ENCODE results near the gene SAMD4A. TPM values are rescaled to one million over a fixed set of nuclear protein-coding genes. Genes with fewer than 3 reads are reported as not detected.

The SAMD4A gene
- polyA plus RNA-seq, 3 donors = 3.2 to 8.6 (median 4.2) TPM

GRCh38 chr14:54692284-54692772 is 125.4 kb downstream of the SAMD4A start:
- Histone ChIP-seq H3K9me3 (replicated peaks in 1 of 2; ENCODE audit: control insufficient read depth in 1 of 2, insufficient read depth in 1 of 2, low read length in 2 of 2) (no peaks in the 10 kb centered on the region), H3K79me2 (ENCODE audit: insufficient read depth, low read length) (no peaks in the 10 kb centered on the region), H3K4me3 (replicated peaks in 1 of 3; ENCODE audit: low read depth in 2 of 3, low read length in 3 of 3) (no peak overlapping the region), H3K27me3 (ENCODE audit: control insufficient read depth in 2 of 2, insufficient read depth in 2 of 2, low read length in 2 of 2) (no peaks in the 10 kb centered on the region), H3K27ac (ENCODE audit: low read depth in 1 of 2, low read length in 2 of 2) (peak overlapping the region in 1 of 2 donors; percentile 43), H3K4me1 (ENCODE audit: control insufficient read depth in 1 of 2, insufficient read depth in 2 of 2, low read length in 2 of 2) (peaks cover 12% of the 10 kb centered on the region in 2 donors), H3K36me3 (replicated peaks in 1 of 2; ENCODE audit: control insufficient read depth in 1 of 2, insufficient read depth in 2 of 2, low read length in 2 of 2) (no peaks in the 10 kb centered on the region), H2AFZ (ENCODE audit: insufficient read depth, low read depth, low read length, poor library complexity, severe bottlenecking) (no peak overlapping the region), H4K20me1 (ENCODE audit: insufficient read depth, low read length) (no peaks in the 10 kb centered on the region), H3K9ac (ENCODE audit: insufficient read depth, low read length, poor library complexity, severe bottlenecking) (no peak overlapping the region), H3K4me2 (replicated peaks; ENCODE audit: extremely low read depth, low read length, poor library complexity, severe bottlenecking) (peak overlapping the region; percentile 3)
- Mint-ChIP-seq H3K4me1 (peaks cover 11% of the 10 kb centered on the region), H3K36me3 (no peaks in the 10 kb centered on the region), H3K27ac (peak overlapping the region in 5 of 7 donors; percentile 5 to 86 (median 47)), H3K27me3 (ENCODE audit: low read depth in 3 of 3) (peaks cover 0 to 4% (median 2%) of the 10 kb centered on the region in 3 donors), H3K9me3 (peaks cover 0 to 6% (median 2%) of the 10 kb centered on the region in 7 donors), H3K4me3 (peak overlapping the region in 1 of 2 donors; percentile 8)
- intact Hi-C loops (cut with micrococcal nuclease) = no loop called here
- DNase-seq = no peak
- TF ChIP-seq CTCF (IDR thresholded peaks at IDR 0.05) = no peak
- WGBS (ENCODE audit: insufficient coverage) = 94% methylated on average over 2 of the region's 6 CpGs

- WGBS (ENCODE audit: insufficient coverage) = 96% methylated on average over 4 of the region's 4 CpGs
- no peak overlapping the region for H3K4me3 Mint-ChIP-seq
- intact Hi-C loops (cut with micrococcal nuclease) = no loop called here
Observed at GRCh38 chr14:54693761-54694160, 126.8 kb downstream of the SAMD4A start.

More at GRCh38 chr14:54693761-54694160, 126.8 kb downstream of the SAMD4A start:
- H3K27ac ChIP-seq (ENCODE audit: low read depth in 1 of 2, low read length in 2 of 2) = no peak overlapping the region
- Mint-ChIP-seq H3K36me3 (no peaks in the 10 kb centered on the region), H3K27ac (no peak overlapping the region), H3K27me3 (ENCODE audit: low read depth in 3 of 3) (peaks cover 0 to 2% (median 2%) of the 10 kb centered on the region in 3 donors), H3K4me1 (peaks cover 14% of the 10 kb centered on the region), H3K9me3 (peaks cover 0 to 6% (median 2%) of the 10 kb centered on the region in 7 donors)
- H3K36me3 ChIP-seq (replicated peaks in 1 of 2; ENCODE audit: control insufficient read depth in 1 of 2, insufficient read depth in 2 of 2, low read length in 2 of 2) = no peaks in the 10 kb centered on the region
- no peak for DNase-seq
- H3K4me3 ChIP-seq (replicated peaks in 1 of 3; ENCODE audit: low read depth in 2 of 3, low read length in 3 of 3) = no peak overlapping the region
- H3K4me2 ChIP-seq (replicated peaks; ENCODE audit: extremely low read depth, low read length, poor library complexity, severe bottlenecking) = no peak overlapping the region
- H2AFZ ChIP-seq (ENCODE audit: insufficient read depth, low read depth, low read length, poor library complexity, severe bottlenecking) = no peak overlapping the region
- H3K27me3 ChIP-seq (ENCODE audit: control insufficient read depth in 2 of 2, insufficient read depth in 2 of 2, low read length in 2 of 2) = no peaks in the 10 kb centered on the region
- no peaks in the 10 kb centered on the region for H3K9me3 ChIP-seq (replicated peaks in 1 of 2; ENCODE audit: control insufficient read depth in 1 of 2, insufficient read depth in 1 of 2, low read length in 2 of 2)
- no peaks in the 10 kb centered on the region for H3K79me2 ChIP-seq (ENCODE audit: insufficient read depth, low read length)
- H4K20me1 ChIP-seq (ENCODE audit: insufficient read depth, low read length) = no peaks in the 10 kb centered on the region
- no peak for TF ChIP-seq CTCF (IDR thresholded peaks at IDR 0.05)
- peaks cover 12% of the 10 kb centered on the region in 2 donors for H3K4me1 ChIP-seq (ENCODE audit: control insufficient read depth in 1 of 2, insufficient read depth in 2 of 2, low read length in 2 of 2)
- H3K9ac ChIP-seq (ENCODE audit: insufficient read depth, low read length, poor library complexity, severe bottlenecking) = no peak overlapping the region
